Measurements from ENCODE around the gene CELSR1.

The CELSR1 gene

GRCh38 chr22:46368871-46369715, 168.3 kb downstream of the CELSR1 start:
- H3K4me3 ChIP-seq (replicated peaks; ENCODE audit: insufficient read depth, low read length), result no peak overlapping the region
- no peak for DNase-seq (ENCODE audit: low read depth in 1 of 2, low spot score in 1 of 2)
- peaks cover 19% of the 10 kb centered on the region for H3K27me3 ChIP-seq (ENCODE audit: insufficient read depth, poor library complexity, severe bottlenecking)
- no peak overlapping the region for H3K27ac ChIP-seq (replicated peaks)
- TF ChIP-seq GABPA (IDR thresholded peaks at IDR 0.05; ENCODE audit: low read depth) (no peak), POLR2AphosphoS5 (IDR thresholded peaks at IDR 0.05; ENCODE audit: low read depth) (no peak), SPI1 (IDR thresholded peaks at IDR 0.05; ENCODE audit: borderline replicate concordance, low read depth) (no peak)

GRCh38 chr22:46368422-46368821, 169.0 kb downstream of the CELSR1 start:
- peaks cover 15% of the 10 kb centered on the region for H3K27me3 ChIP-seq (ENCODE audit: insufficient read depth, poor library complexity, severe bottlenecking)
- no peak for TF ChIP-seq POLR2AphosphoS5 (IDR thresholded peaks at IDR 0.05; ENCODE audit: low read depth)
- TF ChIP-seq CTCF (IDR thresholded peaks at IDR 0.05; ENCODE audit: insufficient read depth, low read length), result no peak
- TF ChIP-seq REST (IDR thresholded peaks at IDR 0.05; ENCODE audit: insufficient replicate concordance, low read depth), result no peak
- DNase-seq (ENCODE audit: low read depth in 1 of 2, low spot score in 1 of 2), result no peak
- H3K27ac ChIP-seq (replicated peaks), result no peak overlapping the region
- no peak overlapping the region for H3K4me3 ChIP-seq (replicated peaks; ENCODE audit: insufficient read depth, low read length)

GRCh38 chr22:46367707-46368191, 169.7 kb downstream of the CELSR1 start:
- peak; percentile 47 to 65 for DNase-seq (ENCODE audit: low read depth in 1 of 2, low spot score in 1 of 2)
- no peak for TF ChIP-seq POLR2AphosphoS5 (IDR thresholded peaks at IDR 0.05; ENCODE audit: low read depth)
- peak; percentile 99 for TF ChIP-seq CTCF (IDR thresholded peaks at IDR 0.05; ENCODE audit: insufficient read depth, low read length)
- no peak overlapping the region for H3K4me3 ChIP-seq (replicated peaks; ENCODE audit: insufficient read depth, low read length)
- no peak overlapping the region for H3K27ac ChIP-seq (replicated peaks)
- peaks cover 15% of the 10 kb centered on the region for H3K27me3 ChIP-seq (ENCODE audit: insufficient read depth, poor library complexity, severe bottlenecking)

GRCh38 chr22:46366801-46367706, 170.4 kb downstream of the CELSR1 start:
- TF ChIP-seq CTCF (IDR thresholded peaks at IDR 0.05; ENCODE audit: insufficient read depth, low read length) (no peak), SPI1 (IDR thresholded peaks at IDR 0.05; ENCODE audit: borderline replicate concordance, low read depth) (no peak), REST (IDR thresholded peaks at IDR 0.05; ENCODE audit: insufficient replicate concordance, low read depth) (no peak), GABPA (IDR thresholded peaks at IDR 0.05; ENCODE audit: low read depth) (no peak), POLR2AphosphoS5 (IDR thresholded peaks at IDR 0.05; ENCODE audit: low read depth) (no peak)
- peaks cover 15% of the 10 kb centered on the region for H3K27me3 ChIP-seq (ENCODE audit: insufficient read depth, poor library complexity, severe bottlenecking)

More at GRCh38 chr22:46366801-46367706, 170.4 kb downstream of the CELSR1 start:
- H3K27ac ChIP-seq (replicated peaks), result no peak overlapping the region
- no peak overlapping the region for H3K4me3 ChIP-seq (replicated peaks; ENCODE audit: insufficient read depth, low read length)
- DNase-seq (ENCODE audit: low read depth in 1 of 2, low spot score in 1 of 2), result no peak
